ENCODE data around the gene RNASEH2C.

The RNASEH2C gene

DNA sequence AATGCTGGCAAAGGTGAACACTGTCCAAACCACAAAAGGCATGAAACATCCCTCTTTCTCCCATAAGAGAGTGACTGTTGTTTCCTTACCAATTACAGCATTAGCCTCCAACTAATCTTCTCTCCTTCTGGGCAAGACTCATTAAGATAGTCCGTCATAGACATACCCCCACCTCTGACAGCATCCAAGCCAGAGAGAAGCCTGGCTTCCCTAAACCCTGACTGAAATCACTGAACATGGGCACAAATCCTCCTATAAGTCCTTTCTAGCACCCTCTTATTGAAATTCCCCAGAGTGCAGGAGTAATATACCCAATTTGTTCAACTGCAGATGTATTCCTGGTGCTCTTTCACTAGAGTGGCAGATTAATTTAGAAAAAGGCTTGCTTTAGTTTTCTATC lies 1.7 kb upstream of the RNASEH2C start:
- H4K20me1 ChIP-seq: peaks cover 25 to 33% (median 31%) of the 10 kb centered on the region in 11 experiments; a peak in 21 of 22 replicates
- peaks cover 20 to 25% (median 23%) of the 10 kb centered on the region in 11 experiments for H3K36me3 ChIP-seq
- no peak for TF ChIP-seq Cebpa-rat (IDR thresholded peaks at IDR 0.05)
- H3K9me3 ChIP-seq (replicated peaks in 1 of 11): no peaks in the 10 kb centered on the region
- no peak overlapping the region for H3K27ac ChIP-seq
- peaks cover 23 to 31% (median 24%) of the 10 kb centered on the region in 10 experiments for H3K4me1 ChIP-seq
- no peak overlapping the region for H3K9ac ChIP-seq
- H3K4me3 ChIP-seq: no peak overlapping the region
- H3K4me2 ChIP-seq: no peak overlapping the region
- no peaks in the 10 kb centered on the region for H3K27me3 ChIP-seq

GRCh38 chr11:65719871-65720210 lies 757 bp downstream of the RNASEH2C start:
- Histone ChIP-seq H4K20me1 (peaks cover 28 to 56% (median 48%) of the 10 kb centered on the region in 11 experiments; a peak in 21 of 22 replicates), H3K36me3 (peaks cover 44 to 49% (median 48%) of the 10 kb centered on the region in 11 experiments), H3K27ac (peak overlapping the region; percentile 11 to 93 (median 87); a peak in 21 of 22 replicates), H3K9me3 (replicated peaks in 1 of 11) (no peaks in the 10 kb centered on the region), H3K4me3 (peak overlapping the region; percentile 63 to 97 (median 86)), H3K4me1 (peaks cover 24 to 37% (median 29%) of the 10 kb centered on the region in 10 experiments), H3K4me2 (peak overlapping the region; percentile 92 to 99 (median 96)), H3K27me3 (no peaks in the 10 kb centered on the region), H3K9ac (peak overlapping the region; percentile 80 to 94 (median 89))
- TF ChIP-seq Cebpa-rat (IDR thresholded peaks at IDR 0.05): no peak

- Histone ChIP-seq H3K9me3 (replicated peaks in 1 of 11) (no peaks in the 10 kb centered on the region), H3K4me2 (peak overlapping the region; percentile 92 to 99 (median 96)), H3K36me3 (peaks cover 52 to 58% (median 56%) of the 10 kb centered on the region in 11 experiments), H3K4me1 (peaks cover 24 to 43% (median 29%) of the 10 kb centered on the region in 10 experiments), H3K27ac (peak overlapping the region in 9 of 11 experiments; percentile 77 to 93 (median 87); a peak in 17 of 22 replicates), H3K27me3 (no peaks in the 10 kb centered on the region), H4K20me1 (peaks cover 28 to 64% (median 56%) of the 10 kb centered on the region in 11 experiments; a peak in 21 of 22 replicates), H3K4me3 (peak overlapping the region; percentile 63 to 97 (median 86)), H3K9ac (peak overlapping the region; percentile 80 to 94 (median 89))
- no peak for TF ChIP-seq Cebpa-rat (IDR thresholded peaks at IDR 0.05)
These were observed 1.6 kb downstream of the RNASEH2C start for GRCh38 chr11:65718964-65719492.

DNA sequence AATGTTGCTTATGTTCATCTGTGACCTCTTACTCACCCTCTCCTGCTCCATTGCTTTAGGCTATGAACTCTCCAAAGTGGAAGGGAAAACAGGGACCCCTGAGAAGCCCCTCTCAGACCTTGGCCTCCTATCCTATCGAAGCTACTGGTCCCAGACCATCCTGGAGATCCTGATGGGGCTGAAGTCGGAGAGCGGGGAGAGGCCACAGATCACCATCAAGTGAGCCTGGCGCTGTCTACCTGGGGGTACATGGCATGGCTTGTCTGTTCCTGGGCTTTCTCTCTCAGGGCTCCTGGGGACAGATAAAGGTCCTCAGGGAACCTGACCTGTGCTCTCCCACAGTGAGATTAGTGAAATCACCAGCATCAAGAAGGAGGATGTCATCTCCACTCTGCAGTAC lies 2.1 kb downstream of the RNASEH2C start:
- Histone ChIP-seq H3K4me2 (peak overlapping the region; percentile 92 to 99 (median 96)), H3K36me3 (peaks cover 57 to 62% (median 61%) of the 10 kb centered on the region in 11 experiments), H3K9ac (peak overlapping the region; percentile 80 to 94 (median 89)), H4K20me1 (peaks cover 28 to 69% (median 59%) of the 10 kb centered on the region in 11 experiments; a peak in 21 of 22 replicates), H3K27me3 (no peaks in the 10 kb centered on the region), H3K4me3 (peak overlapping the region; percentile 63 to 97 (median 86)), H3K4me1 (peaks cover 24 to 48% (median 33%) of the 10 kb centered on the region in 10 experiments), H3K9me3 (replicated peaks in 1 of 11) (no peaks in the 10 kb centered on the region), H3K27ac (peak overlapping the region in 2 of 11 experiments; percentile 87 to 93; a peak in 3 of 22 replicates)
- no peak for TF ChIP-seq Cebpa-rat (IDR thresholded peaks at IDR 0.05)

DNA sequence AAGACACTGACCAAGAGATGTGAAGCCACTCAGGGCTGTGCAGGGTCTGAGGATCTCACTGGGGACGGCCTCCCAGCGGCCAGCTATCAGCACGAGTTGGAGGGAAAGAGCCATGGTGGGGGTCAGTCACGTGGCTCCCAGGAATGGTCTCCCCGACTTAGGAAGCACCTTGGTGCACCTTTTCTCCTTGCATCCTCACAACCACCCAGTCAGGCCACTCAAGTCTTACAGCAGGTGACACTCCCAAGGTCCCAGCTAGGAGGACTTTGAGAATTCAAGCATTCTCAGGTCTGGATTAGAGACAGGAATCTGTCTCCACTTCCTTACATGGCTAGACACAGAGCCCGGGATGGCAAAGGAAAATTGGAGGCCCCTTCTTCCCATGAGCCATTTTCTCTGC lies 2.7 kb downstream of the RNASEH2C start:
- Histone ChIP-seq H3K4me1 (peaks cover 30 to 54% (median 39%) of the 10 kb centered on the region in 10 experiments), H3K27ac (no peak overlapping the region; a peak in 1 of 22 replicates), H4K20me1 (peaks cover 28 to 75% (median 65%) of the 10 kb centered on the region in 11 experiments; a peak in 21 of 22 replicates), H3K4me3 (peak overlapping the region in 5 of 10 experiments; percentile 82 to 97 (median 88); a peak in 7 of 20 replicates), H3K9me3 (replicated peaks in 1 of 11) (no peaks in the 10 kb centered on the region), H3K27me3 (no peaks in the 10 kb centered on the region), H3K4me2 (peak overlapping the region; percentile 92 to 99 (median 96)), H3K9ac (peak overlapping the region; percentile 80 to 94 (median 89); a peak in 20 of 22 replicates), H3K36me3 (peaks cover 64 to 69% (median 67%) of the 10 kb centered on the region in 11 experiments)
- no peak for TF ChIP-seq Cebpa-rat (IDR thresholded peaks at IDR 0.05)

DNA sequence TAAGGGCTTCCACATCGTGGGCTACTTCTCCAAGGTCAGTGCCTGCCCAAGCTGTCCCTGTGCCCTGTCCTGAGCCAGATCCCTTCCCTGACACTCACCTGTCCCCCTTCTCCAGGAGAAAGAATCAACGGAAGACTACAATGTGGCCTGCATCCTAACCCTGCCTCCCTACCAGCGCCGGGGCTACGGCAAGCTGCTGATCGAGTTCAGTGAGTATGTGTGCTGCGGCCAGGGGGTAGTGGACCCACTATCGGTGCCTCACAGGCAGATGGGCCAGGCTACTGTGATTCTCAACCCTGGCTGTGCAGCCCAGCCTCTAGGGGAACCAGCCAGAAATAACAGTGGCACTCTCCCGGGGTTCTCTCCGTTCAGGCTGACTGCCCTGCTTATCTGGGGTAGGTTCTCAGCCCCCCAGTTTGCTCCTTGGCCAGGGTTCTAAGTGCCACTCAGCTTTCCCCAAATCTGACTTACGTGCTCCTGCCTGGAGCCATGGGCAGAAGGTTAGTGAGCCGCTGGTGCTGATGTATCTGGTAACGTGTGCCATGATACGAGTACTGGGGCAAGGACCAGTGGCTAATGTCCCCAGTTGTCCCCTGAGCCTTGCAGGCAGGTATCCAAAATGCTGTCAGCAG lies 3.7 kb downstream of the RNASEH2C start:
- Histone ChIP-seq H3K27ac (no peak overlapping the region), H3K4me1 (peaks cover 34 to 57% (median 44%) of the 10 kb centered on the region in 10 experiments), H3K36me3 (peaks cover 65 to 71% (median 68%) of the 10 kb centered on the region in 11 experiments)

GRCh38 chr11:65716302-65716701 lies 4.3 kb downstream of the RNASEH2C start:
- Histone ChIP-seq H3K36me3 (peaks cover 65 to 71% (median 68%) of the 10 kb centered on the region in 11 experiments), H3K4me3 (no peak overlapping the region), H3K4me1 (peaks cover 36 to 56% (median 46%) of the 10 kb centered on the region in 10 experiments), H3K4me2 (no peak overlapping the region), H4K20me1 (peaks cover 31 to 79% (median 69%) of the 10 kb centered on the region in 11 experiments; a peak in 21 of 22 replicates), H3K27ac (no peak overlapping the region), H3K27me3 (no peaks in the 10 kb centered on the region), H3K9ac (peak overlapping the region in 7 of 11 experiments; percentile 1 to 93 (median 89); a peak in 5 of 22 replicates), H3K9me3 (replicated peaks in 1 of 11) (no peaks in the 10 kb centered on the region)
- no peak for TF ChIP-seq Cebpa-rat (IDR thresholded peaks at IDR 0.05)

More for the DNA sequence above, 3.7 kb downstream of the RNASEH2C start:
- Histone ChIP-seq H3K4me3 (no peak overlapping the region), H3K4me2 (peak overlapping the region in 4 of 11 experiments; percentile 92 to 99 (median 96); a peak in 2 of 22 replicates), H3K9me3 (replicated peaks in 1 of 11) (no peaks in the 10 kb centered on the region), H3K27me3 (no peaks in the 10 kb centered on the region), H4K20me1 (peaks cover 31 to 79% (median 69%) of the 10 kb centered on the region in 11 experiments; a peak in 21 of 22 replicates), H3K9ac (peak overlapping the region in 7 of 11 experiments; percentile 25 to 94 (median 90); a peak in 12 of 22 replicates)
- no peak for TF ChIP-seq Cebpa-rat (IDR thresholded peaks at IDR 0.05)

DNA sequence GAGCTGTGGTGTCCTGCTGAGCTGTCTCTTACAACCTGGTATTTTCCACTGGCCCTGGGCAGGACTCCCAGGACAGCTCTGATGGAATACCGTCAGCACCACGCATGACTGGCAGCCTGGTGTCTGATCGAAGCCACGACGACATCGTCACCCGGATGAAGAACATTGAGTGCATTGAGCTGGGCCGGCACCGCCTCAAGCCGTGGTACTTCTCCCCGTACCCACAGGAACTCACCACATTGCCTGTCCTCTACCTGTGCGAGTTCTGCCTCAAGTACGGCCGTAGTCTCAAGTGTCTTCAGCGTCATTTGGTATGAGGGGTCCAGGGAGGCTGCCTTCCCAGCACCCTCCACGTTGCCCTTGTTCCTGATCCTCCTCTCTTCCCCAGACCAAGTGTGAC lies 6.2 kb downstream of the RNASEH2C start:
- Histone ChIP-seq H4K20me1 (peaks cover 28 to 70% (median 60%) of the 10 kb centered on the region in 11 experiments; a peak in 21 of 22 replicates), H3K27ac (no peak overlapping the region), H3K27me3 (no peaks in the 10 kb centered on the region), H3K36me3 (peaks cover 64 to 68% (median 67%) of the 10 kb centered on the region in 11 experiments), H3K4me3 (no peak overlapping the region), H3K4me1 (peaks cover 52 to 68% (median 62%) of the 10 kb centered on the region in 10 experiments), H3K4me2 (no peak overlapping the region), H3K9ac (peak overlapping the region in 5 of 11 experiments; percentile 2 to 41 (median 15); a peak in 3 of 22 replicates), H3K9me3 (replicated peaks in 1 of 11) (no peaks in the 10 kb centered on the region)
- no peak for TF ChIP-seq Cebpa-rat (IDR thresholded peaks at IDR 0.05)
